ENCODE data around the gene NECTIN2. TPM values are rescaled to one million over a fixed set of nuclear protein-coding genes. Genes with fewer than 3 reads are reported as not detected.

NECTIN2 gene
- total RNA-seq, 6 experiments from 2014 or later = 63.5 to 127 (median 87.4) TPM

GRCh38 chr19:44931541-44931940 is 85.4 kb downstream of the NECTIN2 start:
- Histone ChIP-seq H3K9me3 (no peaks in the 10 kb centered on the region), H3K27me3 (no peaks in the 10 kb centered on the region), H3K4me3 (no peak overlapping the region), H3K27ac (peak overlapping the region in 1 of 3 donors; percentile 66), H3K36me3 (no peaks in the 10 kb centered on the region), H3K4me1 (peaks cover 0 to 76% (median 30%) of the 10 kb centered on the region in 4 donors)
- DNase-seq (no peak), ATAC-seq (no peak)
- WGBS (ENCODE audit: insufficient coverage, low coverage, low lambda C conversion rate, missing lambda C conversion rate) = 94% methylated on average over 2 of the region's 4 CpGs
- intact Hi-C loops (cut with DNase I) = no loop called here
- TF ChIP-seq, protein P1, sequence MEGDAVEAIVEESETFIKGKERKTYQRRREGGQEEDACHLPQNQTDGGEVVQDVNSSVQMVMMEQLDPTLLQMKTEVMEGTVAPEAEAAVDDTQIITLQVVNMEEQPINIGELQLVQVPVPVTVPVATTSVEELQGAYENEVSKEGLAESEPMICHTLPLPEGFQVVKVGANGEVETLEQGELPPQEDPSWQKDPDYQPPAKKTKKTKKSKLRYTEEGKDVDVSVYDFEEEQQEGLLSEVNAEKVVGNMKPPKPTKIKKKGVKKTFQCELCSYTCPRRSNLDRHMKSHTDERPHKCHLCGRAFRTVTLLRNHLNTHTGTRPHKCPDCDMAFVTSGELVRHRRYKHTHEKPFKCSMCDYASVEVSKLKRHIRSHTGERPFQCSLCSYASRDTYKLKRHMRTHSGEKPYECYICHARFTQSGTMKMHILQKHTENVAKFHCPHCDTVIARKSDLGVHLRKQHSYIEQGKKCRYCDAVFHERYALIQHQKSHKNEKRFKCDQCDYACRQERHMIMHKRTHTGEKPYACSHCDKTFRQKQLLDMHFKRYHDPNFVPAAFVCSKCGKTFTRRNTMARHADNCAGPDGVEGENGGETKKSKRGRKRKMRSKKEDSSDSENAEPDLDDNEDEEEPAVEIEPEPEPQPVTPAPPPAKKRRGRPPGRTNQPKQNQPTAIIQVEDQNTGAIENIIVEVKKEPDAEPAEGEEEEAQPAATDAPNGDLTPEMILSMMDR (IDR thresholded peaks at IDR 0.05) = no peak
- TF ChIP-seq POLR2A (IDR thresholded peaks at IDR 0.05) = no peak

Other genes starting within 250 kb of the NECTIN2 start
- gene IGSF23, start 232.7 kb upstream of the NECTIN2 start, total RNA-seq = 10 to 100 TPM in 3 of 6 experiments, 1 to 10 TPM in 3; 4.4 to 15.2 (median 9.0) TPM
- gene PVR, start 202.4 kb upstream of the NECTIN2 start, total RNA-seq = 10 to 100 TPM; 26.6 to 66.6 (median 55.5) TPM
- 1 to 10 TPM; 3.3 to 9.0 (median 4.5) TPM for gene CEACAM19, start 174.8 kb upstream of the NECTIN2 start, total RNA-seq
- not detected for gene CEACAM16, start 147.1 kb upstream of the NECTIN2 start, total RNA-seq
- 10 to 100 TPM; 24.1 to 95.6 (median 31.3) TPM for gene BCL3, start 97.6 kb upstream of the NECTIN2 start, total RNA-seq
- gene CBLC, start 68.4 kb upstream of the NECTIN2 start, total RNA-seq = 10 to 100 TPM in 5 of 6 experiments, 1 to 10 TPM in 1; 9.8 to 19.4 (median 15.6) TPM
- 10 to 100 TPM; 26.5 to 48.3 (median 32.7) TPM for gene BCAM, start 37.2 kb upstream of the NECTIN2 start, total RNA-seq
- gene TOMM40, start 45.0 kb downstream of the NECTIN2 start, total RNA-seq = 10 to 100 TPM; 24.9 to 82.6 (median 26.7) TPM
- 1,000 to 10,000 TPM; 3,480 to 8,780 (median 4,667) TPM for gene APOE, start 59.5 kb downstream of the NECTIN2 start, total RNA-seq
- 1,000 to 10,000 TPM; 4,903 to 7,393 (median 5,741) TPM for gene APOC1, start 68.3 kb downstream of the NECTIN2 start, total RNA-seq
- gene APOC4, start 95.9 kb downstream of the NECTIN2 start, total RNA-seq = 100 to 1,000 TPM in 5 of 6 experiments, 10 to 100 TPM in 1; 55.6 to 462 (median 203) TPM
- gene APOC2, start 99.8 kb downstream of the NECTIN2 start, total RNA-seq = 1,000 to 10,000 TPM; 1,740 to 7,868 (median 2,043) TPM
- 10 to 100 TPM; 78.7 to 90.6 (median 83.9) TPM for gene CLPTM1, start 109.1 kb downstream of the NECTIN2 start, total RNA-seq
- 10 to 100 TPM in 1 of 6 experiments, 1 to 10 TPM in 5; 1.2 to 21.4 (median 7.2) TPM for gene RELB, start 155.2 kb downstream of the NECTIN2 start, total RNA-seq
- 10 to 100 TPM; 30.5 to 66.8 (median 44.8) TPM for gene CLASRP, start 192.7 kb downstream of the NECTIN2 start, total RNA-seq
- gene ZNF296, start 230.2 kb downstream of the NECTIN2 start, total RNA-seq = under 1 TPM in 5 of 6 experiments, not detected in 1; 0.16 to 0.47 (median 0.35) TPM
- gene GEMIN7, start 233.0 kb downstream of the NECTIN2 start, total RNA-seq = 10 to 100 TPM; 10.9 to 27.5 (median 14.0) TPM
- 10 to 100 TPM; 10.1 to 14.3 (median 11.0) TPM for gene PPP1R37, start 246.9 kb downstream of the NECTIN2 start, total RNA-seq

All from right lobe of liver (tissue), 6 donors.